HG02938 (cell line): ENCODE data around the gene MDN1.
"Not testable (repeated sequence)": the region's sequence is repeated elsewhere in the genome, so short reads cannot be mapped to it uniquely, and the experiment has no call there.

Source experiments
- ATAC-seq: cut with Tn5 transposase; IDR thresholded peaks from one replicate; pipeline ENCODE4 v1.9.1; 2021; ENCODE audit warnings: mild to moderate bottlenecking, moderate library complexity; ENCODE audit not compliant: unreplicated experiment

The MDN1 gene

DNA sequence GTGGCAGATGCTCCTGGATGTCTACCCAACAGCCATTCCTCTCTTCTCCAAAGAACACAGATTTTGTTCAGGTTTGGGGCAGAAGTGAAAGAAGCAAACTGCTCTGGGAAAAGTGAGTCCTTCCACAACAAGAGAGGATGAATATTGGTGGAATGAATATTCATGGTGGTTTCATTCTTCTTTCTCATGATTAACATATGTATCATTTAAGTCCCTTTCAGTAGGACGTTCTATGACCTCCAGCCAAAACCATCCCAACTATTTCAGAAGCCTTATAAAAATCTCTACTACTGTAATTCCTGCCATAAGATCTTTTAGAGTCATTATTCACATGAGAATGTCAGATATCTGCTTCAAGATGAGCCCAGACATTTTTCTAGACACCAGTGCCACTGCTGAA lies 44.4 kb downstream of the MDN1 start:
- no peak for ATAC-seq

DNA sequence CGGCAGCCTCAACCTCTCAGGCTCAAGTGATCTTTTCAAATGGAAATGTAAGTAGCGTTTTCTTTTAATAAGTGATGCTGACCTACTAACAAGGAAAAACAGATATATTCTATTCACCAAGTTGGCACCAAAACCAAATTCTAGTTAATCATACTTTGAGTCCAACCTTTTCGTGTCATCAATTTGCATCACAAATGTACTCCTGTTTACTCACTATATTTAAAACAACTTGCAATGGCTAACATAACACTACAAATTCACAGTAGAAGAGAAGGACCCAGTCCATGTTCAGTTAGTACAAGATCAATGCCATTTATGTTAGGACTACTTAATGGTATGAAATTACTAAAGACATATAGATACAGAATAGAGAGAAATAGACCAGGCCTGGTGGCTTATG lies 50.0 kb downstream of the MDN1 start:
- ATAC-seq, result no peak

DNA sequence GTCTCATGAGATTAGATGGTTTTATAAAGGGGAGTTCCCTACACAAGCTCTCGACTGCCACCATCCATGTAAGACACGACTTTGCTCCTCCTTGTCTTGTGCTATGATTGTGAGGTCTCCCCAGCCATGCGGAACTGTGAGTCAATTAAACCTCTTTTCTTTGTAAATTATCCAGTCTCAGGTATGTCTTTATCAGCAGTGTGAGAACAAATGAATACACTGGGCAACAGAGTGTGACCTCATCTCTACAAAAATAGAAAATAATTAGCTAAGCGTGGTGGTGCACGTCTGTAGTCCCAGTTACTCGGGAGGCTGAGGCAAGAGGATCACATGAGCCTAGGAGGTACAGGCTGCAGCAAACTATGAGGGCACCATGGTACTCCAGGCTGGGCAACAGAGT lies 51.3 kb downstream of the MDN1 start:
- no peak for ATAC-seq

DNA sequence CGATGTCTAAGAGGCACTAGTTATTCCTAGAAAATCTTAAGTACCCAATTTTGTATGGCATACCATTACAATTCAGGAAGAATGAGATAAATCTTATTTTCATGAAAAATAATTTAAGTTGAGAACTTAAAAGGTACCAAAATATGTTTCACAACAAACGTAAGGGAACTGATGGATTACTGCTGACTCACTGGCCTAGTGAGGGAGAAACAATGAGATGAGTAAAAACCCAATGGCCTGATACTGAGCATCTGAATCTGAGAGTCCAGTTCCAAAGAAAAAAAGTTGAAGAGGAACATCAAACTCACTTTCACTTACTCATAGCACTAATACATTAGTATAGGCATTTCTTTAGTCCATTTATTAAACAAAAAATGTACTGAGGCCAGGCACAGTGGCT lies 56.0 kb downstream of the MDN1 start:
- no peak for ATAC-seq

DNA sequence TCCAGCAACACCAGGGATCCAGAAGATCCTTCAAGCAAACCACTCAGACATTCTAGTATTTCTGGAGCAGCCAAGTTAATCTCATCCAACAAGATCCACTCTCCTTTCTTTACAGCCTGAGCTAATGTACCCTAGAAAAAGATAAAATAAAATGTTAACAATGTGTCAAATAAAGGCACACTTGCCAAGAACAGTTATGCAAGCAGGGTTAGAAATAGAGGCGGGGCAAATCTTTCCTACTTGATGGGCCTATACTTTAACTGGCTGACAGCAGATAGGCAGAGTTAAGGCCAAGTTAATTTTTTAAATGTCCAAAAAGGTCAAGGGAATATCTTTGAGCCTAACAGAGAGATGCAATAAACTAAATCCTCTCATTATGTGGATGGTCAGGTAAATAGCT lies 60.8 kb downstream of the MDN1 start:
- no peak for ATAC-seq

DNA sequence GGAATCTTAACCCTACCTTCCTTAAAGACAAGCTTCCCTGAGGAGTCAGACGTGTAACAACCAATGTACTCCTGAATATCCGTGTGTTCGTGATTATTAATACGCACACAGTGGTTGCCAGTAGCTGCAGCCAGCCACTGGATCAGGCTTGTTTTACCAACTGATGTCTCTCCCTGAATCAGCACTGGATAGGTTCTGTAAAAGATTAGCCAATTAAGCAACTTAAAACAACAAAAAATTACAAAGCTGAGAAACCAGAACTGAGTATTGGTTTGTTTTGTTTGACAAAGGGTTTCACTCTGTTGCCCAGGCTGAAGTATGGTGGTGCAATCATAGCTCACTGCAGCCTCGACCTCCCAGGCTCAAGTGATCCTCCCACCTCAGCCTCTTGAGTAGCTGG lies 69.3 kb downstream of the MDN1 start:
- ATAC-seq, result no peak

DNA sequence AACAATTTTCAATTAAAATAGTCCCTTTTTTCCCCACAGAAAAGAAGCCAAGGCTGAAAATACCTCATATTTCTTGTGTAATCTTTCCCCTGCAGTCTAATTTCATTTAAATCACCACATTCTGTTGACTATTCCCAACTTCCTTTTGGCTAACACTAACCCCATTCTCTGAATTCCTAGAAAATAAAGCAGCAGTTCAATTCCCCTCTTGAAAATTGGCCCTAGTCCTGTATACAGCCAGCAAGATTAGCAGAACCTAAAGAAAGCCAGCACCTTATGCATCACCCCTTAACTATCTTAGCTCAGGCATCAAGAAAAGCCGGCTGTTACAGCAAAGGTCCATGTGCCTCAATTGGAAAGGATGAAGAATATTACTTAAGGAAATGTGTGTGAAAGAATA lies 69.7 kb downstream of the MDN1 start:
- ATAC-seq, result no peak

DNA sequence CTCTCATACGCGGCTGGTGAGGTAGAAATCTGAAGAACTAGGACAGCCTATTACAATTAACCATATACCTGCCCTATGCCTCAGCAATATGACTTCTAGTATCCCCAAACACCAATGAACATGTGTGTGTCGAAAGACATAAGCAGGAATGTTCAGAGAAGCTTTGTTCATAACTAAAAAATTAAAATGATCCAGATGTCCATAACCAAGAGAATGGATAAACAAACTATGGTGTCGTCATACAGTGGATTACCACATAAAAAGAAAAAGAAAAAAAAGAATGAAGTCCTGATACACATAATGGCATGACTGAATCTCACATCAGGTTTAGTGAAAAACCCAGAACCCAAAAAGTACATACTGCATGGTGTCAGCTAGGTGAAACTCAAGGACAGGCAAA lies 73.9 kb downstream of the MDN1 start:
- ATAC-seq, result no peak

DNA sequence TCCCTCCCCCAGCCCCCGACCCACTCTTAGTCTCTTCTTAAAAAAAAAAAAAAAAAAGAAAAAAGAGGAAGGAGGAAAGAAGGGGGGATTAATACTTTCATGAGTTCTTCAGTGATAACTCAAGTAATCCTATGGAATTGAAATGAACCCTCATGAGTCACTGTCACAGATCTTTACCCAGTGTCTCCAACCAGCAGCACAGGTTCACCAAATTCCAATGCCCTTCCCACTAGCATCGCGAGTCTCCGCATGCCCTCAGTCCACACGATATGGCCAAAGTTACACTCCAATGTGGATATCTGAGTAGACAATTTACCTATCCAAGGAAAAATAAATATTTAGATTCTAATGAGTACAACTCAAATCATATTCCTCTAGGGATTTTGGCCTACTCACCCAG lies 74.5 kb downstream of the MDN1 start:
- ATAC-seq, result no peak

DNA sequence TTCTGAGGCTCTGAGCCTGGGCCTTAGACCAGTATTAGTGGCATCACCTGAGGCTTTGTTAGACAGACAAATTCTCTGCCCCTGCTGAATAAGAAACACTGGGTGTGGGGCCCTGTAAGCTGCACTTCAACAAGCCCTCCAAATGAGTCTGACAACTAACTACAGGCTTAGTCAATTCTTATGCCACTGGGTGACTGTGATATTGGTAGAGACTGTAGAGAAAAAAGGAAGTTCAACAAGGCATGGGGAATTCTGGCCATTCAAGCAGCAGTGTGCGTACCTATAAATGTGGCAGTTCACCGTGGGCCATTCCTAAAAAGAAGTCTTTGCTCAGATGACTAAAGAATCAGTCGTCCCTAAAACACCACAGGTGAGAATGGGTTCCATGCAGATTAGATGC lies 82.7 kb downstream of the MDN1 start:
- no peak for ATAC-seq

DNA sequence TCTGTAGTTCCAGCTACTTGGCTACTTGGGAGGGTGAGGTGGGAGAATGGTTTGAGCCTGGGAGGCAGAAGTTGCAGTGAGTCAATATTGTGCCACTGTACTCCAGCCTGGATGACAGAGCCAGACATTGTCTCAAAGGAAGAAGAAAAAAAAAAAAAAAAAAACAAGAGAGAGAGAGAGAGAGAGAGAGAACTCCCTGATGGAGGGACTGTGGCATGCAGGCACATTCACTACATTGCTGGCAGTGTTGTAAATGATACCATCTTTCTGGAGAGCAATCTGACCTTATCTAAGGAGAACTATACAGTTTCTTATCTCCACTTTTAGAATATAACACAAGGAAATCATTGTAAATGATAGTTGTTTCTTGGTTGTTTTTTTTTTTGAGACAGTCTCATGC lies 85.1 kb downstream of the MDN1 start:
- no peak for ATAC-seq

DNA sequence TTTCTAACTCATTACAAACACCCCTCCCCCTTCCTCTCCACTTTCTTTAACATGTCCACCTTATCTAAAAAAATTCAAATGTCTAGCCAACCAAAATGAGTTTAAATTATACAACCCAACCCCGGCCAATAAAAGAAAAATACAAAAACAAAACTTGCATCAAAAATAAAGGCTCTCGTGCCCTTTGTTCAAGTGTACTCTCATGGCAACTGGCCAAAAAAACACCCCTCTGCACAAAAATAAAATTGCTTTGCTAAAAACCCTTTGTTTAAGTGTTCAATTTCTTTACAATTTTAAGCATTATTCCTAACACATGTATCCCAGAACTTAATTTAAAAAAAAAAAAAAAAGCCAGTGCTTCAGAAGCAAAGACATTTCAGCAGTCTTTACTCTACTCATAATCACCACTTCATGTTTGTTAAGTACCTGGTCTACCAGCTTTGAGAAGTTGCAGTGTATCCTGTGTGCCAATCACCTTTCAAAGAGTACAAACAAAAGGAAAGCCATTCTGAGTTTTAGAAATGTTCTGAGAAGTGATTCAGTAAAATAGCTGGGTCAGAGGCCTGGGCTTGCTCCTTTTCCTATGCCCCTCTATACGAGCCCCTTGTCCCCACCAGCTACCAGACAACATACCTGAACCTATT lies 87.5 kb downstream of the MDN1 start:
- ATAC-seq, result no peak

DNA sequence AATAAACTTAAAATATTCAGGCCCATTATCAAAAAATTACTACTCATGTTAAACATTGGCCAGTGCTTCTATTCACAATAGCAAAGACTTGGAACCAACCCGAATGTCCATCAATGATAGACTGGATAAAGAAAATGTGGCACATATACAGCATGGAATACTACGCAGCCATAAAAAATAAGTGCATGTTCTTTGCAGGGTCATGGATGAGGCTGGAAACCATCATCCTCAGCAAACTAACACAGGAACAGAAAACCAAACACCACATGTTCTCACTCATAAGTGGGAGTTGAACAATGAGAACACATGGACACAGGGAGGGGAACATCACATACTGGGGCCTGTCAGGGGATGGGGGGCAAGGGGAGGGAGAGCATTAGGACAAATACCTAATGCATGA lies 88.3 kb downstream of the MDN1 start:
- not testable (repeated sequence) for ATAC-seq

DNA sequence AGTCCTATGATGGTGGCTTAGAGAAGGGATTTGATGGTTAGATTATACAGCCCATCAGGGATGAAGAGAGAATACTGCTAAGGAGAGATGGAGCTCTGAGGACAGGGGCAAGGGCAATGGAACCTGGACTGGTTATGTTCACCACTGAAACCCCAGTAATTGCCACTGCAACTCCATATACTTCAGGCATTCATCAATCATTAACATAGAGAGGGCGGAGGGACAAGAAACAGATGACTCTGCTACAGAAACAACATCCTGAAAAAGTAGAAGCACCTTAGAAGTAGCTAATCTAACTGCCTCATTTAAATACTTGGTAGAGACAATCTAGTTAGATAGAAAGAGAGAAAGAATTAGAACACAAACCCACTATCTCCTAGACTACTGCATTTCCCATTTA lies 89.8 kb downstream of the MDN1 start:
- peak; percentile 88 for ATAC-seq

DNA sequence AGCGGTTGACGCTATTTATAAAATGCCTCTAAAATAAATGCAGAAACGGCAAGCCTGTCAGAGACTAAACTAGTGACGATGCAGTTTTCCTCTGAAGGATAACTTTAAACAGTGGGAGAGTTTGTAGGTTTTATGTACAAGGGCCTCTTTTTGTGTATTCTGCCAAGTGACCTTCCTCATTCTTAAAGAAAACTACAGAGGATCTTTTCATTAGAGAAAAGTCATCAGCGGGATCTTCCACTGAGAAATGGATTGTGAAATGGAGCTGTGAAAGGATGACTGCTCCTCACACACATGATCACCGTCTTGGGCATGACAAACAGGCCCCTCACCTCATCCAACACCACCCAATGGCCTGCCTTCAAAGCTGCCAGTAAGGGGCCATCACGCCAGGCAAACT lies 92.1 kb downstream of the MDN1 start:
- no peak for ATAC-seq

DNA sequence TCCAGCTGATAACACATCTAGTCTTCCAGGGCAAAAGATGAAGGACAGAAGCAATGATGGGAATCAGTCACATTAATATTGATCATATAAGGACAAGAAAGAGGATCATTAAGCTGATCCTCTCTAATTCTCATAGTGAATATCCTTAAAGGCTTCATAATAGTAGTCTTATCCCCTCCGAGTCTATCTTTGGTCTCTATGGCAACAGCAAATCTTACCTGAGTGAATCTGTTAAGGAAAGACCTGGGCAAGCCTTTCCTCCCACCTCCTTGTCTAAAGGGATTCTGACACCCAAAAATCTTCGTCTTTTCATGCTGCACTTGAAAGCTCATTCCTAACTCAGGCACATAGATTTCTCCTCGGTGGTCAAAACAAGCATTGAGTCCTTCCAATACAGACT lies 94.6 kb downstream of the MDN1 start:
- no peak for ATAC-seq

DNA sequence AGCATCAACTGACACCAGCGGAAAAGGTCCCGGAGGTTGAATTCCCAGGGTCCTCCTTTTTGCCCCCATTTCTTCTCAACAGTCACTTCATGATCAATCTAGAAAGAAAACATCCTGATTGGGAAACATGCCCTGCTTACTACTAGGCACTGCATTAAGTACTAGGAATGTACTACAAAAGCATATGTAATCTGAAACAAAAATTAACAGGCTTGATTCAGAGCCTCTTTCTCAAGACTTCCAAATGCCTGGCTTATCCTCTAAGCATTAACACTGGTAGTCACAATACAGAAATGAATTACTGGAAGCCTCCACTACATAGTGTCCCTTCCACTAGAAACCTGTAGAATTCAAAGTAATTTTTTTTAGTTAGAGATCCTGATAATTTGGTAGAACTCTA lies 96.5 kb downstream of the MDN1 start:
- ATAC-seq, result no peak

DNA sequence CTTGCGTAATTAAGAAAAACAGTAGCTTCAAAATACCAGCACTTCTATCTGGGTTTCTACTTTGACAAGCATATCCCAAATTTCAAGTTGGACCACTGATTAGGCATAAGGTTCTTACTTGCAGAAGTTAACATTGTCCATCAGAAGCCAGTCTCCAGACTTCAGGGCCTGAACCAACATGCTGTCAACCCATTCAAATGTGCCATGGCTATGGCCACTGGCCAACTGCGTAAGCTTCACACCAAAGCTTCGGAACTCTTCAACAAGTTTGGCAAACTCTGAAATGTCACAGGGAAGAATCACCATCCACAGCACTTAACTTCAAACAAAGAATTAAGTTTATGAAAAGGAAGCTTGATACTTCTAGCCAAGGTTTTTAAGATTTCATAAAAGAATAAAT lies 103.1 kb downstream of the MDN1 start:
- ATAC-seq, result no peak

DNA sequence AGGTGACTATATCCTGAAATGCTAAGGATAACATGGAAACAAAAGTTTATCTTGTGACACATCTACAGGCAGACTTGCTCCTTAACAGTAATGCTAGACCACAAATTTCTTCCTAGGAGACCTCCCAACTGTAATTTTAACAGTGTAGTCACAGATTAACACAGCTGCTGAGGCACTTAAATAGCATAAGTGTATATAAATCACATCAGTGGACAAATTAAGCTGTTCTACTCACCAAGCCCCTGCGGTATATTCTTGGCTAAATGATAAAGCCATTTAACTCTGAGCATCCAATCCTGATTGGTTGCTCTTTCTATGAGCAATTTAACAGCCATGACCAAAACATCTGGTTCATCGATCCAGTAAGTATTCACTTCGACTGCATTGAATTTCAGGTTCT lies 107.8 kb downstream of the MDN1 start:
- no peak for ATAC-seq

DNA sequence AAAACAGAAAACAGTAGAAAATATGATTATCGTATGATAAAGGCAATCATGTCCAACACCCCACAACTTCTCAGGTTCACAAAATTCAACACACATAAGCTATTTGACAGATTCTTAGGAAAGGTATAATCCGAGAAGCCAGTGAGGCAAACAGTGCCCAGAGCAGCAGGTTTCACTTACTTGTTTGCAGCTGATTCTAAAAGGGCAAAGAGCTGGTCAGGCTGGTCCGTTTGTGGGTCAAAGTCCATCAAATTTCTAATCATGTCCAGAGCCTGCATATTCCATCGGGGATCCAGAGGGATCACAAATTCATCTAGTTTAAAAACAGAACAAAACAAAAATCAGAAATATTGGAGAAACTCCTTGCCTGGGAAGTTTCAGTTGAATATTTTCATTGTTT lies 111.3 kb downstream of the MDN1 start:
- no peak for ATAC-seq

DNA sequence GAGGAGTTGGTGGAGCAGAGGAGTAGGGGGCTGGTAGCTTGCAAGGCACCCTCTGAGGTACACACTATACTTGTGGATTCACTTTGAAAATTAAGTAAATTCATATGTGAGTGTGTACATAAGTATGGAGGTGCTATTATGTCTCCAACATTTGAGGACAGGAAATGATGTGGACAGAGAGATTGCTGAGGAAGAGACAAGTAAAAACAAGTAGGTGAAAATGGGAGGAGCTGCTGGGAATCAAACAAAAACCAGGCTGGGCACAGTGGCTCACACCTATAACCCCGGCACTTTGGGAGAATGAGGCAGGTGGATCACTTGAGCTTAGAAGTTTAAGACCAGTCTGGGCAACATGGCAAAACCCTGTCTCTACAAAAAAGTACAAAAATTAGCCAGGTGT lies 111.8 kb downstream of the MDN1 start:
- no peak for ATAC-seq

DNA sequence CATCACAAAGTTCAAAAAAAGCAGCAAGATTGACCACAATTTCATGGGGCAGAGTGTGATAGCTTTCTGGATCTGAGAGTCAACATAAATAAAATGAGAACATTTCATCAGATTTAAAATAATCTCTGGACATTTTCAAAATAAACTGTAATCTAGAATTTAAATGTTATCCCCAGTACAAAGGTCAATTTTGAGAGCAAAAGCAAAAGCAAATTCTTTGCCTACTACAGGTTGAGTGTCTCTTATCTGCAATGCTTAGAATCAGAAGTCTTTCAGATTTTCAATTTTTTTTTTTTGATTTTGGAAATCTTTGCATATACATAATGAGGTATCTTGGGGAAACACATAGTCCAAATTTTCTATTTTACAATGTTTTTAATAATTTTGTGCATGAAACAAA lies 113.5 kb downstream of the MDN1 start:
- ATAC-seq, result no peak

DNA sequence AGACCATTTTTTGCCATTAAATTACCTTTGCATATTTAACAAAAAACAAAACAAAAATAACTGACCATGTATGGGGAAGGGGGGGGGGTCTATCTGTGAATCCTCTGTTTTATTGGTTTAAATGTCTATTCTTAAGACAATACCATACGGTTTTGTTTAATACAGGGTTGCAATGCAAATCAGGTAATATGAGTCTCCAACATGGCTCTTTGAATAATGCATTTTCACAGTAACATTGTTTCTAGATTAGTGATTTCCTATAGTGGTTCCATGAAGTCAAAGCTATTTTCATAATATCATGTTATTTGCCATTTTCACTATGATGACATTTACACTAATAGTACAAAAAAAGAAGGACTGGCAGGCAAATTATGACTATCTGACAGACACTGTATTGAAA lies 116.3 kb downstream of the MDN1 start:
- no peak for ATAC-seq

DNA sequence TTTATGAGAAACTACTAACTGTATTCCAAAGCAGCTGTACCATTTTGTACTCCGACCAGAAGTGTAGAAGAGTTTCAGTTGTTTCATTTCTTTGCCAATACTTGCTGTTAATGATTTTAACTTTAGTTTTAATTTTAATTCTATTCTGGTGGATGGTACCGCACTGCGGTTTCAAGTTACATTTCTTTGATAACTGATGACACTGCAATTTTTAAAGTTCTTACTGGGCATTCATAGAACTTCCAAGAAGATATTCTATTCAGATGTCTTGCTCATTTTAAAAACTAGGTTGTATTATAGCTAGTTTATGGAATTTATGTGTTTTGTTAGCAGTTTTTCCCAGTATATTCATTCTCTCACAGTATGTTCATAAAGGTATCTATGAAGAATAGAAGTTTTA lies 117.2 kb downstream of the MDN1 start:
- ATAC-seq, result no peak
